ENCODE measurements around the gene LAMB3. TPM values are rescaled to one million over a fixed set of nuclear protein-coding genes. Genes with fewer than 3 reads are reported as not detected.
A peak's percentile ranks its signal among the peaks of the same experiment; 100 is the strongest.

Gene LAMB3
- polyA plus RNA-seq, 1 of the 3 experiments (the other 2 are of a cell fraction), result 18.0 TPM

DNA sequence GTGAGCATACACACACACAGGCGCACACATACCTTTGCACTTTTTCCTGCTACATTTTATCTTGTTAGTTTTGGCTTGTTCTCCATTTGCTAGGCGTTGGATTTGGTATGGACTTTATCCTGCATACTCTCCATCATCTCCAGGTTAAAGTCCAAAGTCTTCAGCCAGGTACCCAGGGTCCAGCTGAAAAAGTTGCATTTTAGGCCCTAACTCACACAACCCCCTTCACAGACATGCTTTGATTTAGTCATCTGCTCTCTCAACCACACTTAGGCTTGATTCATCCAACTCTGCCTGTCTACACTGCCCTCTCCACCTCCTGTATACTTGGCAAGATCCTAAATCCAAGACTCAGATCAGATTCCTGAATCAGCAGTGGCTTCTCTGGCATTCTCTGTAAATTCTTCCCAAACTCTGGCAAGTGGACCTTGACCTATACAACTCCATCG, 10.7 kb upstream of the LAMB3 start:
- H3K4me3 ChIP-seq (ENCODE audit: low read depth in 2 of 2, low read length in 1 of 2), result no peak overlapping the region
- WGBS (ENCODE audit: low lambda C conversion rate), result 93% methylated on average over 3 of the region's 3 CpGs
- no peak for DNase-seq
- no peaks in the 10 kb centered on the region for H3K79me2 ChIP-seq (ENCODE audit: insufficient read depth)
- ChIA-PET POLR2A (no interaction called here), CTCF (no interaction called here)
- no peaks in the 10 kb centered on the region for H3K27me3 ChIP-seq (ENCODE audit: insufficient read depth)
- no peak overlapping the region for H3K9ac ChIP-seq
- H3K36me3 ChIP-seq (replicated peaks in 1 of 2; ENCODE audit: control insufficient read depth in 1 of 2, insufficient read depth in 2 of 2, low read length in 1 of 2), result no peaks in the 10 kb centered on the region
- H3K27ac ChIP-seq (ENCODE audit: low read depth in 2 of 2, low read length in 1 of 2), result no peak overlapping the region
- no peaks in the 10 kb centered on the region for H4K20me1 ChIP-seq (ENCODE audit: insufficient read depth)
- TF ChIP-seq NFIC (IDR thresholded peaks at IDR 0.05; ENCODE audit: borderline replicate concordance) (no peak), JUND (IDR thresholded peaks at IDR 0.05) (0 out of 2 replicates have a peak, but pooled peaks have one; percentile 3)
- H3K9me2 ChIP-seq, result no peaks in the 10 kb centered on the region
- H3K4me2 ChIP-seq, result no peak overlapping the region
- H2AFZ ChIP-seq (ENCODE audit: low read depth), result no peak overlapping the region
- H3K4me1 ChIP-seq (ENCODE audit: control insufficient read depth in 1 of 2, insufficient read depth in 2 of 2, low read depth in 1 of 2, low read length in 1 of 2), result peaks cover 0 to 17% of the 10 kb centered on the region in 2 experiments; a peak in 1 of 4 replicates
- H3K9me3 ChIP-seq, result no peaks in the 10 kb centered on the region
- H3F3A ChIP-seq (replicated peaks; ENCODE audit: insufficient read depth), result no peaks in the 10 kb centered on the region

DNA sequence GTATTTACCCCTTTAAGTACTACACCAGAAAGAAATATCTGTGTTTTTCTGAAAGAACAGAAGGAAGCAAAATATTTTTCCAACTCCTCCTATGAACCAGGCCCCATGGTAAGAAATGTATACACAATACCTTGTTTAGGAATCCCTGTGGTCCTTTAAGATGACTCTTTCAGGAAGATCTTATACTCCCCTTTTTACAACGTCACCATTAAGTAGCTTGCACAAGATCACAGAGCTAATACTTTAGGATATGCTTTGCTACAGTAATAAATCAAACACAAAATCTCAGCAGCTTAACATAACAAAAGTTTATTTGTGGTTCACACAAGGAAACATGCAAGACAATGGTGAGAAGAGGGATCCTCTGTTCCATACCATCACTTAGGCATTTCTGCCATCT, 8.8 kb upstream of the LAMB3 start:
- Histone ChIP-seq H3F3A (replicated peaks; ENCODE audit: insufficient read depth) (no peaks in the 10 kb centered on the region), H3K9ac (no peak overlapping the region), H3K4me2 (no peak overlapping the region), H3K27me3 (ENCODE audit: insufficient read depth) (no peaks in the 10 kb centered on the region), H3K4me3 (ENCODE audit: low read depth in 2 of 2, low read length in 1 of 2) (no peak overlapping the region), H4K20me1 (ENCODE audit: insufficient read depth) (no peaks in the 10 kb centered on the region), H3K9me2 (no peaks in the 10 kb centered on the region), H3K79me2 (ENCODE audit: insufficient read depth) (no peaks in the 10 kb centered on the region), H3K4me1 (ENCODE audit: control insufficient read depth in 1 of 2, insufficient read depth in 2 of 2, low read depth in 1 of 2, low read length in 1 of 2) (peaks cover 0 to 17% of the 10 kb centered on the region in 2 experiments; a peak in 1 of 4 replicates), H3K36me3 (replicated peaks in 1 of 2; ENCODE audit: control insufficient read depth in 1 of 2, insufficient read depth in 2 of 2, low read length in 1 of 2) (no peaks in the 10 kb centered on the region), H3K9me3 (no peaks in the 10 kb centered on the region), H3K27ac (ENCODE audit: low read depth in 2 of 2, low read length in 1 of 2) (no peak overlapping the region), H2AFZ (ENCODE audit: low read depth) (no peak overlapping the region)
- WGBS (ENCODE audit: low lambda C conversion rate), result 88% methylated on average over 1 of the region's 1 CpG
- ChIA-PET CTCF (interaction anchor here (0.7 to 0.9 kb wide), 2 partner anchors 34 to 162 kb away, joined by 3 read pairs; no protein-coding TSS in a partner anchor), POLR2A (no interaction called here)
- DNase-seq, result no peak
- TF ChIP-seq EZH2phosphoT487 (IDR thresholded peaks at IDR 0.05; ENCODE audit: borderline replicate concordance, low read depth), result no peak
- TF ChIP-seq NFIC (IDR thresholded peaks at IDR 0.05; ENCODE audit: borderline replicate concordance), result no peak
- TF ChIP-seq SMC3 (IDR thresholded peaks at IDR 0.05; ENCODE audit: low read depth, low read length), result no peak

DNA sequence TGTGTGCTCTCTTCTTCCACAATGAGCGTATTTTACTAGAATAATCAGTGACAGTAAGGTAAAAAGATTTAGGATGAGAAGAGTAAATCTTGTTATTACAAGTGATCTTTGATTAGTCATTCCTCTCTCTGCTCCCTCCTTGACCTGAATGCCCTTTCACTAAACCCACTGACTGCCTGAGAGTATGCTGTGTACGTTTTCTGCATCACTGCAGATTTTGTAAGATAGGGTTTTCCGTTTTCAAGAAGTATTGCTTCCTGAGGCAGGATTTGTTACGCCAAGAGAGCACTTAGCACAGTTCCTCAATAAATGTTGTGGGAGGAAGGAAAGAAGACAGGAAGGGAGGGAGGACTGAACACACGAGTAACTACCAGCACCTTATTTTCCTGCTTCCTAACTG, 7.7 kb upstream of the LAMB3 start:
- no peaks in the 10 kb centered on the region for H3K9me2 ChIP-seq
- no peaks in the 10 kb centered on the region for H3K27me3 ChIP-seq (ENCODE audit: insufficient read depth)
- H2AFZ ChIP-seq (ENCODE audit: low read depth), result peak overlapping the region; percentile 42; the same call in 1 of the 2 replicates
- 28% methylated on average over 5 of the region's 5 CpGs for WGBS (ENCODE audit: low lambda C conversion rate)
- H3K36me3 ChIP-seq (replicated peaks in 1 of 2; ENCODE audit: control insufficient read depth in 1 of 2, insufficient read depth in 2 of 2, low read length in 1 of 2), result no peaks in the 10 kb centered on the region
- no peak for DNase-seq
- H3K9me3 ChIP-seq, result no peaks in the 10 kb centered on the region
- H3K4me3 ChIP-seq (ENCODE audit: low read depth in 2 of 2, low read length in 1 of 2), result no peak overlapping the region
- H3K27ac ChIP-seq (ENCODE audit: low read depth in 2 of 2, low read length in 1 of 2), result peak overlapping the region in 1 of 2 experiments; percentile 68; a peak in 2 of 4 replicates
- no peaks in the 10 kb centered on the region for H3K79me2 ChIP-seq (ENCODE audit: insufficient read depth)
- no peaks in the 10 kb centered on the region for H4K20me1 ChIP-seq (ENCODE audit: insufficient read depth)
- ChIA-PET POLR2A (no interaction called here), CTCF (interaction anchor here (1.0 to 2.7 kb wide), 2 partner anchors 33 to 90 kb away, joined by 3 to 11 read pairs; no protein-coding TSS in a partner anchor)
- H3F3A ChIP-seq (replicated peaks; ENCODE audit: insufficient read depth), result no peaks in the 10 kb centered on the region
- TF ChIP-seq MEF2A (IDR thresholded peaks at IDR 0.05; ENCODE audit: borderline replicate concordance, low read depth) (no peak), RAD21 (IDR thresholded peaks at IDR 0.05; ENCODE audit: low read length) (no peak), FOSL2 (IDR thresholded peaks at IDR 0.05; ENCODE audit: borderline replicate concordance, low read depth) (peak; percentile 10; the same call in 1 of the 2 replicates), POLR2AphosphoS5 (IDR thresholded peaks at IDR 0.05; ENCODE audit: low read depth, low read length) (no peak), SMC3 (IDR thresholded peaks at IDR 0.05; ENCODE audit: low read depth, low read length) (no peak), TCF12 (IDR thresholded peaks at IDR 0.05) (peak; percentile 42; the same call in 1 of the 2 replicates), RXRA (IDR thresholded peaks at IDR 0.05; ENCODE audit: borderline replicate concordance, low read depth) (peak; percentile 68; the same call in 1 of the 2 replicates), EP300 (IDR thresholded peaks at IDR 0.05; ENCODE audit: borderline replicate concordance in 1 of 2, low read depth in 1 of 2, low read length in 1 of 2) (peak in 1 of 2 experiments; percentile 49; a peak in 1 of 4 replicates), GABPA (IDR thresholded peaks at IDR 0.05; ENCODE audit: low read depth) (no peak), NFIC (IDR thresholded peaks at IDR 0.05; ENCODE audit: borderline replicate concordance) (peak; percentile 15; the same call in 1 of the 2 replicates), GATA2 (CRISPR knock-in tag; IDR thresholded peaks at IDR 0.05) (no peak), NRF1 (IDR thresholded peaks at IDR 0.05; ENCODE audit: low read depth, low read length) (no peak)
- TF ChIP-seq, protein P1, sequence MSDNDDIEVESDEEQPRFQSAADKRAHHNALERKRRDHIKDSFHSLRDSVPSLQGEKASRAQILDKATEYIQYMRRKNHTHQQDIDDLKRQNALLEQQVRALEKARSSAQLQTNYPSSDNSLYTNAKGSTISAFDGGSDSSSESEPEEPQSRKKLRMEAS (IDR thresholded peaks at IDR 0.05; ENCODE audit: low read depth), result no peak
- TF ChIP-seq, protein P2, sequence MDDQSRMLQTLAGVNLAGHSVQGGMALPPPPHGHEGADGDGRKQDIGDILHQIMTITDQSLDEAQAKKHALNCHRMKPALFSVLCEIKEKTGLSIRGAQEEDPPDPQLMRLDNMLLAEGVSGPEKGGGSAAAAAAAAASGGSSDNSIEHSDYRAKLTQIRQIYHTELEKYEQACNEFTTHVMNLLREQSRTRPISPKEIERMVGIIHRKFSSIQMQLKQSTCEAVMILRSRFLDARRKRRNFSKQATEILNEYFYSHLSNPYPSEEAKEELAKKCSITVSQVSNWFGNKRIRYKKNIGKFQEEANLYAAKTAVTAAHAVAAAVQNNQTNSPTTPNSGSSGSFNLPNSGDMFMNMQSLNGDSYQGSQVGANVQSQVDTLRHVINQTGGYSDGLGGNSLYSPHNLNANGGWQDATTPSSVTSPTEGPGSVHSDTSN (IDR thresholded peaks at IDR 0.05), result 0 out of 2 replicates have a peak, but pooled peaks have one; percentile 33
- TF ChIP-seq, protein P3, sequence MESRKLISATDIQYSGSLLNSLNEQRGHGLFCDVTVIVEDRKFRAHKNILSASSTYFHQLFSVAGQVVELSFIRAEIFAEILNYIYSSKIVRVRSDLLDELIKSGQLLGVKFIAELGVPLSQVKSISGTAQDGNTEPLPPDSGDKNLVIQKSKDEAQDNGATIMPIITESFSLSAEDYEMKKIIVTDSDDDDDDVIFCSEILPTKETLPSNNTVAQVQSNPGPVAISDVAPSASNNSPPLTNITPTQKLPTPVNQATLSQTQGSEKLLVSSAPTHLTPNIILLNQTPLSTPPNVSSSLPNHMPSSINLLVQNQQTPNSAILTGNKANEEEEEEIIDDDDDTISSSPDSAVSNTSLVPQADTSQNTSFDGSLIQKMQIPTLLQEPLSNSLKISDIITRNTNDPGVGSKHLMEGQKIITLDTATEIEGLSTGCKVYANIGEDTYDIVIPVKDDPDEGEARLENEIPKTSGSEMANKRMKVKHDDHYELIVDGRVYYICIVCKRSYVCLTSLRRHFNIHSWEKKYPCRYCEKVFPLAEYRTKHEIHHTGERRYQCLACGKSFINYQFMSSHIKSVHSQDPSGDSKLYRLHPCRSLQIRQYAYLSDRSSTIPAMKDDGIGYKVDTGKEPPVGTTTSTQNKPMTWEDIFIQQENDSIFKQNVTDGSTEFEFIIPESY (IDR thresholded peaks at IDR 0.05; ENCODE audit: borderline replicate concordance, low read depth), result no peak
- no peak overlapping the region; the same call in 1 of the 2 replicates for H3K9ac ChIP-seq
- peaks cover 0 to 17% of the 10 kb centered on the region in 2 experiments; a peak in 1 of 4 replicates for H3K4me1 ChIP-seq (ENCODE audit: control insufficient read depth in 1 of 2, insufficient read depth in 2 of 2, low read depth in 1 of 2, low read length in 1 of 2)
- H3K4me2 ChIP-seq, result peak overlapping the region; percentile 18; the same call in 1 of the 2 replicates
